NCI-H1417 (cell line): ENCODE measurements around the gene SH3GL3.

Source experiments
- DNase-seq, 3 experiments: peaks; one replicate each; lab custom pipeline; 2025; lab: John Stamatoyannopoulos, UW

Gene SH3GL3

DNA sequence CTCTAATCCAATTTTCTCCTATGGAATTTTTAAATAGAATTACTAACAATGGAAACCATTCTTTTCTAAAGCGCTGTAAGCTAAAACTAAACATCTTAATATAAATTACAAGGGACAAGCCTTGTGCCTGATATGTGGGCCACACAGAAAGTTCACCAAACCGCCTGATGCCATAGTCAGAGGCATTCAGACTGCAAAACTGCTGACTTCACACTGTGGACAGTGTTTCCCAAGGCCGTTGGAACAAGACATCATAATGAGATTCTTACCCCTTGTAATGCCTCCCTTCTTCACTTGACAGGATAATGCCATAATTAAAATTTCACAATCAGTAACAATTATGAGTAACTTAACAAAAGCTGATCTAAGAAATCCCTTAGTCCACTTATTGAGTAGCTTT is 14.9 kb downstream of the SH3GL3 start:
- DNase-seq = no peak

DNA sequence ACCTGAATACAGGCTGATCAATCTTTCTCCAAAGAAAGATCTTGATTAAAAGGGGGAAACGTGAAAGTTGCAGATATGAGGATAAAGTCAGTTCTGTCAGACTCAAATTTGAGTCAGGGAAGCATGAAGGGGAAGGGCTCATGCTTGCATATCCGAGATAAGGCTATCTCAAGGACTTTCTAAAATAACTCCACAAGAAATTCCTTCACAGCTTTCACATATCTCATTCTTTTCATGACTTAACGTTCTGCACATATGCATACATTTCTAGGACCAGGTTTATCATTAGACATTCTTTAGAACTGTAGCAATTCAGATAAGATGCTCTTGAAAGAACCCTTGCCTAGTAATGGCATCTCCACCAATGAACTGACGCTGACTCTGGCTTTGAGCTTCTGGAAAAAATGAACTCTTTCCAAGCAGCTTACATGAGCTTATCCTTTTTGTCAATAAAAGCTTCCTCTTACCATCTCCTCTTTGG is 15.9 kb downstream of the SH3GL3 start:
- DNase-seq = no peak

DNA sequence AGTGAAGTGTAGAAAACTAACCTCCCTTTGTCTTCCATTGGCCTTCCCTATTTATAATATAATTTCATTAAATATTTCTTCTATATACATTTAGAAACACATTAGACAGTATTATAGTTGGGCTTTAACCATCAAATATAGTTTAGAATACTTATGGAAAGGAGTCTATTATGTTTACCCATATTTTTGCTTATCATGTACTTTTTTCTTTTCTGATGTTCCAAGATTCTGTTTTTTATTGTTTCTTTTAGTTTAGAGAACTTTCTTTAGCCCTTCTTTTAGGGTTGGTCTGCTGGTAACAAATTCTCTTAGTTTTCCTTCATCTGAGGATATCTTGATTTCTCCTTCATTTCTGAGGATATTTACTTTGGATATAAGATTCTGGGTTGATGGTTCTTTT is 23.7 kb downstream of the SH3GL3 start:
- no peak for DNase-seq

DNA sequence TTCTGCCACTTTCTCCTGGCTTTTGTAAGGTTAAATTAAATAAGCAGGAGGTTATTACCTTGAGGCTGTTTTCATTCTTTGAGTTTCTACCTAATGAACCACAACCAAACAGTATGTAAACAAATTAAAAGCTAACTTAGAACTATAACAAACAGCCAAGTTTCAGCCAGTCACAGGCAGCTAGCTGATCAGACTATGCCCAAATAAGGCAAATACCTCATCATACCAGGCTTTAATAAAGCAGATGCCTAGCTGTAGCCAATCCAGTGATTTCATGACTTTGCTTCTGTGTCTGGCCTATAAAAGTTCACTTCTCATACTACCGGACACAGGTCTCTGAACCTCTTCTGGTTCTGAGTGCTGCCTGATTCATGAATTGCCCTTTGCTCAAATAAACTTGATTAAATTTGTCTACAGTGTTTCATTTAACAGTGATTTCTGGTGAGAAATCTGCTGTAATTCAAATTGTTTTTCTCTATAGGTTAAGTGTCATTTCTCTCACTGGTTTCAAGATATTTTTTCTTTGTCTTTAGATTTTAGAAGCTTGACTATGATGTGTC is 24.2 kb downstream of the SH3GL3 start:
- DNase-seq = no peak

DNA sequence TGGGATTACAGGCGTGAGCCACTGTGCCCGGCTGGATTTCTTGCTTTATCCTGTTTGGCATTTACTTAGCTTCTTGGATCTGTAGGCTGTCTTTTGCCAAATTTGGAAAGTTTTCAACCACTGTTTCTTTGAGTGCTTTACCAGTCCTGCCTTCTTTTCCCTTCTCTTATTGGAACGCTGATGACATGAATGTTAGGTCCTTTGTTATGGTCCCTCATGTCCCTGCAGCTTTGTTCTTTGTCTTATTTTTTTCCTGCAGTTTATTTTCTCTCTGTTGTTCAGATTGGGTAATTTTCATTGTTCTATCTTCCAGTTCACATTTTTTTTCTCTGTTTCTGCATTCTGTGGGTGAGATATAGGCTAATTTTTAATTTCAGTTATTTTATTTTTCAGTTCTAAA is 25.0 kb downstream of the SH3GL3 start:
- no peak for DNase-seq

DNA sequence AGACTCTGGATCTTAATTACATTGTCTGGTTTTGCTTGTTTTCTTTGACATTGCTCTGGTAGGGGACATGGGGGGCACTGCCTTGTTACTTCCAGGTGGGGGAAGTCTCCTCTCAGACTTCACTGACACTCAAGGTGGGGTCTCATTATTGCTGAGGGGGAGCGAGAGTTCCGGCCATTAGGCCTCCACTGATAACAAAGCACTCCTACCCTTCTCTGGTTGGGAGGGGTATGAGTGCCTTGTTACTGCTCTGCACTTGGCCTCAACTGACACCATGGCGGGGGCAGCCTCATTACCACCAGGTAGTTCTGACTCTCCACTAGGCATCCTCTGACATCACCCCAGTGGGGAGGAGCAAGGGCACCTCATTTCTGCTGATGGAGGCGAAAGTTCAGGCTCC is 25.7 kb downstream of the SH3GL3 start:
- DNase-seq = no peak

DNA sequence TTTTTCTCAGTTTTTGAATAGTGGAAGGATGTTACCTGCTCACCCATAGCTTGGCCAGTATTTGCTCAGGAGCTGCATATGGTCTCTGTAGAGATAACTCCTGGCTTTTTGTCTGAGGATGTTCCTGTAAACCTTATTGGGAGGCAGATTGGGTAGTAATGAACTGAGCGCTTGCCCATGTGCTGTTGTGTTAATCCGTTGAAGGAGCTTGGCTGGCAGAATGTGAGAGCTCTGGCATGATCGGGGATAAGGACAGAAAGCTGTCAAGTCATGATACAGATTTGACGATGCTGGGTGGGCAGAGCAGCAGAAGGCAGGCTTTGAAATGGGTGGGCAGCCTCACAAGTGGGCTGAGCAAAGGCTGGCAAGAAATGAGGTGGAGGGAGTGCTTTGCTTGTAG is 27.4 kb downstream of the SH3GL3 start:
- no peak for DNase-seq

DNA sequence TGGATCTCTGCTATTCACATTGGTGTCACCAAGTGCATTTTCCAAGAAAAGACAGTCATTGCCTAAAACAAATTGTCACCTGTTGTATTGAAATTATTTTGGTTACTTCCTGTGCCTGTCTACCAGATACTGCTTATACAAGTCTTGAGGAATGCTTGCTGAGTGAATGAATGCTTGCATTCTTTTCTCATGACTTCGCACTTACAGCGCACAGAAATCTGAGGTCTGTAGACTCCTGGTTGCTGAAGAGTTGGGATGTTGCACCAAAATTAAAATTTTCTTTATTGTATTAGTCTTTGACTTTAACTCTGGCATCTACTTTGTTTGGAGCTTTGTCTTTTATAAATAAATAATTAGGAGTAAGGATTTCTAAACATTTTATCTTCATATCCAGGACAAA is 28.4 kb downstream of the SH3GL3 start:
- DNase-seq = no peak

DNA sequence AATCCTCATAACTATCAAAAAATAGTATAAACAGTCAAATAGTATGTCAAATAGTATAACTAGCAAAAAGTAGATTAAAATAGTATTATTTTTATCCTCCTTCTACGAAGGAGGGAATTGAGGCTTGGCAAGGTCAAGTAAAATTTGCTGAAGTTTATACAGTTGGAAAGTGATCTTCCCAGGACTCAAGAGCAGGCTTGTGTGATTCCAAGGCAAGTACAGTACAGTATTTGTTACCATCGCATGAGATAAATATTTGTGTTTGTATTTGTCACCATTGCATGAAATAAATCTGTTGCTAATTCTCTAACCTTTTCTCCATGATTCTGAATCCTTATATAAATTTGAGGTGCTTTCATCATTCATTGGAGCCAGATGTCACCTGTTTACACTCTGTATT is 28.9 kb downstream of the SH3GL3 start:
- no peak for DNase-seq

DNA sequence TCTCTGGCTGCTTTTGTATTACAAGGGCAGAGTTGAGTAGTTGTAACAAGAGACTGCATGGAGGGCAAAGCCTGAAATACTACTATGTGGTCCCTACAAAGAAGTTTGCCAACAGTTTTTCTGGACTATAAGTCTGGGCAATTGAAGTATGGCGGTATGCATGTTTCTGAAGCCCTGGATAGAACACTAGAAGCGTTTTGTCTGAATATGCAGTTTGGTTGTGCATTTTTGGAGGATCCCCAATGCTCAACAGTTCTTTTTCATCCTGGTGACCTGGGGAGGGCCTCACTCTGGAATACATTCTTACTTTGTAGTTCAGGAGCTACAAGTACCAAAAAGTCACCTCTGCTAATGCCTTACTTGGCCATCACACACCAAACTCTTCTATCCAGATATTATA is 29.6 kb downstream of the SH3GL3 start:
- no peak for DNase-seq

DNA sequence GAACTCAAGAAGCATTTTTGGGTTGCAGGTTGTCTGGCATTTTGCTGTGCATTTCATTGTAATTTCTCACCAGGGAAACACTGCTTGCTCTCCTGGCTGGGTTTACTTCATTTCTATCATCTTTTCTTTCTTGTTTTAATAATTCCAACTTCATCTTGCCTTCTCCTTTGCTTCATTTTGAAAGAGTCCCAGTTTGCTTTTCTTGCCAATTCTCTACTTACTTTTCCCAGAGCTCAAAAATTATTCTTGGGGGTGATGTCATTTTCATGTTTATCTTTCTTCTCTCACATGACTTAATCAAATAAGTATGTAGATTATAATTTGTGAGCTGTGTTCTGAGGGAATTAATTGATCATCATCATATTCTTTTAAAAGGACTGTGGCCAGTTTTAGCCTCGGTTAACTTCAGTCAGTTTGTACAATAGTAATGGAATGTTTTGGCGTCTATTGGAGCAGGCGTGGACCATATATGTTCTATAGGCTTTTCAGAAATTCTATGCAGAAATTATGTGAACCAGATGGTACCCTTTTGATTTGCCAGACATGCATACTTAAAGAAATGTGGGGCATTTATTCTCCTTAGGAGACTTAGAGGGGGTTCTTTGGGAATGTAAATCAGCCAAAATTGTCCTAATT is 30.1 kb downstream of the SH3GL3 start:
- DNase-seq = no peak

DNA sequence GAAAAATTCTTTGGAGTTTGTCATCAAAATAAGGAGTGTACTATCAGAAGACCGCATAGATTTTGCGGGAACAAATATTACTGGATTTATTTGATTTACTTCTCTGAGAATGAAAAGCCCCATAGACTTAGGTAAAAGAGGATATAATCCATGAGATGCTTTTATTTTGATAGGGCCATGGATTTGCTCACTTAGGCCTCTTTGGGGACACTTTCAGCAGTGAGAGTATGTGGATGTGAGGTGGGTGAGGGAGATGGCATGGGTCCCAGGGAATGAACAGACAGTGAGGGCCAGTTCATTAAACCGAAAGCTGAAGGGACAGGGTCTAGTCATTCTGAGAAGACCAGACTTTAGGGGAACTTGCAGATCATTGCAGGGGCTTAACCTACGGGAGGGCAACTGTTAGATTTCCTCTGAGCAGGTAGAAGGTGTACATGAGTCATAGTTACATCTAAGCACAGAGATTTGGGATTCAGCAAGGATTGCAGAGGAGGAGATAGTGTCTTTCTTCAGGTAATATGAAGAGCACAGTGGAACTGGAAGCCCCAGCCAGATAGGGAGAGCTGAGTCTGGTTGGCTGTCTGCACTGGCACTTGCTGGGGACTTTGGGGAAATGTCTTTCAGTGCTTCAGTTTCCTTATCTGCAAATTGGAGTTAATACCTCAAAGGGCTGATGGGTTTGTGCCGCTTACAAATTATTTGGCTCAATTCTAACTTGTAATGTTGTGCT is 30.8 kb downstream of the SH3GL3 start:
- no peak for DNase-seq

DNA sequence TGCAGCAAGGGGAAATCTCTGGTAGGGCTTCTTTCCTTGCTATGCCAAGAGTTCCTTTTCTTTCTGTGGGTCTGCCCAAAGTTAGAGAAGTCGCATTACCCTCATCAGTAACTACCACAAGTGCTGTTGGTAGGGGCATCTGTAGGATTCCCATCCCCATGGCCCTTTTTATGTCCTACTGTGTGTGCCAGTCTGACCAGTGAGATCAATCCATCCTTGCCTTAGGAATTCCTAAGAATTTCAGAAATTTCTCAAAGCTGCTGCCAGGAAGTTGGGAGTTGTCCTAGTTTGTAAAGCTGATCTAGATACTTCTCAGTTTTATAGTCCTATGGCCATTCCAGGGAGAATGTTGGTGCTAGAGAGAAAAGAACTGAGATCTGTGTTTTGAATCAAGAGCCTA is 36.5 kb downstream of the SH3GL3 start:
- DNase-seq = no peak

DNA sequence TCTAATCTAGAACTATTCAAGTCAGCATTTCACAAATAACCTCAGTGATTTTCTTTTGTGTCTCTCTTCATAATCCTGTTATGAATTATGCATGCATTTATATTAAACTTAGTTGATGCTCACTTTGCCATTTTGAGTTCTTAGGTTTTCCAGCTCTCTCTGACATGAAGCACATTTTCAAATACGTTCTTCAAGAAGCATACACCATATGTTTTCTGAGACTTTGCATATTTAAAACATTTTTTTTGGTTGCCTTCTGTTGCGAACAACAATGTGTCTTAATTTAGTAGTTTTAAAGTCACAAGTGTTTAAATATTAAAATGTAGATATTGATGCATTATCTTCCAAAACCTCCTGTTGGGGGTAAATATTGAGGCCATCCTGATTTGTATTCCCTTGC is 37.5 kb downstream of the SH3GL3 start:
- DNase-seq = no peak

DNA sequence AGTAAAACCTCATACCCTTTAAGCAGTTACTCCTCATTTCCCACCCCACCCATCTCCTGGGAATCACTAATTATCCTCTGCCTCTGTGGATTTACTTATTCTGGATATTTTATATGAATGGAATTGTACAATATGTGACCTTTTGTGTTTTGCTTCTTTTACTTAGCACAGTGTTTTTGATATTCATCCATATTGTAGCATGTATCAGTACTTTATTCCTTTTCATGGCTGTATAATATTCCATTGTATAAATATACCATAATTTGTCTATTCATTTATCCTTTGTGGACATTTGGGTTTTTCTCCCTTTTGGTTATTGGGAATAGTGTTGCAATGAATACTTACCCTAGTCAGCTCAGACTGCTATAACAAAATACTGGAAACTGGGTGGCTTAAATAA is 39.2 kb downstream of the SH3GL3 start:
- DNase-seq = no peak

DNA sequence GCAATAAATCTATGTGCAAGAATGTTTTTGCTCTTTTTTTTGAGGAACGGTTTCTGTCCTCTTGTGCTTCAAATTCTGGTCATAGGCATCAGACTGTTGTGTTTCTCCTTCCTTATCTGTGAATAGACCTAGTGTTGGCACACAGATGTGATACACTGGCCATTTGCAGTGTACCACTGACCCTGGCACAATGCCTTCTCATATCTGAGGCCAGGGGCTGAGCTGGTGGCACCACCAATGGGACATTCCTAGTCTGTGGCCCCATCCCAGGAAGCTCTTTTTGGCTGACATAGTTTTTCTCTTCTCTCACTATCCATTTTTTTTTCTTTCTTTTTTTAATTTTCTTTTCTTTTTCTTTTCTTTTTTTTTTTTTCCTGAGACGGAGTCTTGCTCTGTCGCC is 40.4 kb downstream of the SH3GL3 start:
- DNase-seq = no peak

DNA sequence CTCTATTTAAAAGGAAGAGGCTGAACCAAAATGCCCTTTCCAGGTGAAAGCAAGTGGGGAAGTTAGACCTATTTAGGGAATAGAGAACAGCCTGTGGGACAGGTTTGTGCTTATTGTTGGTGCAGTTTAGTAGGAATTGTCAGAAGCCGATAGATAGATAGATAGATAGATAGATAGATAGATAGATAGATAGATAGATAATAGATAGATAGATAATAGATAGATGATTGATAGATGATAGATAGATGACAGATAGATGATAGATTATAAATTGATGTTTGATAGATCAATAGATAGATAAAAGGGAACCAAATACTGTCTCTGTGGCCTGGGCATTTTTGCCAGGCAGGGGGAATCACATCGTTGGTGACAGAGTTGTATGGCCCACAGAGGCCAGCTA is 42.5 kb downstream of the SH3GL3 start:
- no peak for DNase-seq

DNA sequence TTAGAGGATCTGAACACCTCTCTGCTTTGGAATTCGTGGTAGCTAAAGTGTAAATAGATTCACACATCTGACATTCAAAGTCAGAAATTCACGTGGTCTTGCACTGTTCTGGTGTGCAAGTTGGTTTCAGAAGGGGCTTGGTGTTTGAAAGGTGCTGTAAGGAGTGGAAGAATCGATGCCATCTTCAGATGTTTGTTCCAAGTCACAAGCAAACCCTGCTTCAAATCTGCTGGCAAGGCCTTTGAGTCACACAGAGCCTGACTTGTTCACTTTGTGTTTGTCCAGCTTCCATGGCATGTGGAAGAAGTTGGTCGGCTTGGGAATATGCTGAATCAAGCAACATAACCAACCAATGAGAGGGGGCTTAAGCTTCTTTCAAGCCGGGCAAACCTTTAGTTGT is 44.3 kb downstream of the SH3GL3 start:
- no peak for DNase-seq

DNA sequence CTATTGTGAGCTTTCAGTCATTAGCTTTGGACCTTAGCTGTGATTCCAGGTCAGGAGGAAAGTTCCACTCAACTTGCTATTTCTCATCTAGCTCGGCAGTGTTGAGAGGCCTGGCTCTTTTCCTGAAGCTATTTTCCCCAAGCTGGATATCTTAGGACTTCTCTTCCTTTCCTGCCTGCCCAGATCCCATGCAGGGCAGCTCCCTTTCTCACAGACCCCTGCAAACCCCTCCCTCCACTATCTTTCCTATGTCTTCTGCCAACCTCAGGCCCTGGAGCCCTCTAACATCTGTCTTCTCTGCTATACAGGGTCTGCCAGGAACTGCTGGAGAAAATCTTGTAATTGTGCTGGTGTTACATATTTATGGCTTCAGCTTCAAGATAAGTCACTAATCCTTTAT is 49.6 kb downstream of the SH3GL3 start:
- no peak for DNase-seq

DNA sequence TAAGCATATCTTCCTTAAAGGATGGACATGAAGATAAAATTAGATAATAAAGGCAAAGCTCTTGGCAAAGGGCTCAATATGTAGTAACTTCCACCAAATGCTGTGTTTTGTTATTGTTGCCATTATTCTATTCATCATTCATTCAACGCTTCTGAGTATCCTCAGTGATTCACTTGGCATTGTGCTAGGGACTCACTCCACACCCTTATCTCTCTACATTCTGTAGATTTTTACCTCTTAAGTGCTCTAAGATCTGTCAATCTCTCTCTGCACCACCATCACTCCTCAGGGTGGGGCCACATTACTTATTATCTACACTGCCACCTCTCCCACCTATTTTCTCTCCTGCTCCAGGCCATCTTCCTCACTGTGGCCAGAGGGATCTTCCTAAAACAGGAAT is 51.2 kb downstream of the SH3GL3 start:
- no peak for DNase-seq

DNA sequence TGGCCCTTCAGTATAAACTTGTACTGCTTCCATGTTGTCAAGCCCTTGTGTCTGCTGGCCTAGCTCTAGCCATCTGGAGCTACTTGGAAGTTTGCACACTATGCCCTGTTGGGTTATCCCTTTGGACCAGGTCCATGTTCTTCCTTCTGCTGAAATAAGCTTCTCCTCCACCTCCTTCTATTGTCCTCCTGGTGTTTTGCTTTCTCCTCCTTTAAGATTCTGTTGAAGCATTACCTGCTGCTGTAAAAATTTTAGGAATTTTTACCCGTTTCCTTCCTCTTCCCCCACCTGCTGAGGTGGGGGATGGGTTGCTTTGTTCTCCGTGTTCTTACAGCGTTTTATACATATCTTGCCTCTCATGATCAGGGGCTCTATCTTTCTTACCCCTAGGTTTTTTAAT is 51.7 kb downstream of the SH3GL3 start:
- no peak for DNase-seq

DNA sequence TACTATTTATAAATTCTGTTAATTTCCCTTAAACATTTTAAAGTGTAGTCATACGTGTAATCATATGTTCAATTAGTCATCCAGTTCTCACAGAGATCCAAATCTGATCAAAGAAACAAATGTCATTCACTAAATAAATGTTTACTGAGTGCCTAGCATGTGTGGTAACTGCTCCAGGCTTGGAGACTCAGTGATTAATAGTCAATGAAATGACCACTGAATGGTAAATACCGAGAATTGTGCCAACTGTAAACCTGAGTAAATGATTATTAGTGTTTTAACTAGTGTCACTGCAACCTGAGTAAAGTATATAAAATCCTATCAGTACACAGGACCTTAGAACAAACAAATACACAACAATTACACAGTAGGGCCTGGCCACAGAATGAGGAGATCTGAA is 52.3 kb downstream of the SH3GL3 start:
- DNase-seq = no peak

DNA sequence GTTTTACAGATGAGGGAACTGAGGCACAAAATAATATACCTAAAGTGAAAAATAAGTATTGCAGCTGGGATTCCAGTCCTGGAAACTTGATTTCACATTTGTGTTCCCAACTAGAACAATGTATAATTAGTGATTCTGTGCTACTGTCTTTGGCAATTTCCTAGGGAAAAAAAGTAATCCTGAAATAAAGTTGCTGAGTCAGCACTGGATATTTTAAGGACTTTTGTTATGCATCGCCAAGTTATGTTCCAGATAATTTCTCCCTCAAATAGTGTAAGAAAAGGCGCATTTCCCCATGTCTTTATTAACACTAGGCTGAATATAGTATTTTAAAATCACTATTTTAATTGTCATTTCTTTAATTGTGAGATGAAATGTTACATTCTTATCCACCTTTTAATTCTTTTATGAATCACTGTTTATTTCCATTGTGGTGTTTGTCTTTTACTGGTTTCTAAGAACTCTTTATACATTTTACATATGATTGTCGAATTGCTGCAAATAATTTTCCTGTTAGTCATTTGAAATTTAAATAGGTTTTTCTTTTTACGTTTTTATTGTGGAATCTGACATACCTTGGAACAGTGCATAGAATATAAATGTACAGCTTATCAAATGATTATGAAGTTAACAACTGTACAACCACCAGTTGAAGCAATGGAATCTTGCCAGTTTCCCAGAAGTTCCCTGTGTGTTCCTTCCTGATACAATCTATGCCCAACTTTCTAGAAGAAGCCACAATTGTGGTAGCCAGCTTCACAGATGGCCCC is 56.6 kb downstream of the SH3GL3 start:
- no peak for DNase-seq
